ENCODE data around the gene GIT2.
"Not testable (repeated sequence)": the region's sequence is repeated elsewhere in the genome, so short reads cannot be mapped to it uniquely, and the experiment has no call there.

Gene GIT2

GRCh38 chr12:109943811-109944210 lies 52.4 kb downstream of the GIT2 start:
- DNase-seq = no peak

- DNase-seq = no peak
Measured at GRCh38 chr12:109940339-109940923, 55.7 kb downstream of the GIT2 start.

GRCh38 chr12:109939504-109939903 lies 56.7 kb downstream of the GIT2 start:
- DNase-seq = no peak

- DNase-seq = no peak
Measured at GRCh38 chr12:109938947-109939346, 57.2 kb downstream of the GIT2 start.

GRCh38 chr12:109937371-109937770 lies 58.8 kb downstream of the GIT2 start:
- no peak for DNase-seq

GRCh38 chr12:109934026-109934425 lies 62.1 kb downstream of the GIT2 start:
- DNase-seq = no peak

GRCh38 chr12:109932878-109933503 lies 63.2 kb downstream of the GIT2 start:
- DNase-seq = no peak

GRCh38 chr12:109931143-109931542 lies 65.0 kb downstream of the GIT2 start:
- no peak for DNase-seq

GRCh38 chr12:109930028-109930800 lies 66.0 kb downstream of the GIT2 start:
- DNase-seq = no peak

GRCh38 chr12:109929326-109929725 lies 66.8 kb downstream of the GIT2 start:
- DNase-seq = not testable (repeated sequence)

GRCh38 chr12:109928058-109928656 lies 68.0 kb downstream of the GIT2 start:
- no peak for DNase-seq

- DNase-seq = no peak
Measured at GRCh38 chr12:109927622-109928021, 68.5 kb downstream of the GIT2 start.

- no peak for DNase-seq
Measured at GRCh38 chr12:109926488-109927210, 69.5 kb downstream of the GIT2 start.

GRCh38 chr12:109926016-109926415 lies 70.2 kb downstream of the GIT2 start:
- DNase-seq = no peak

- no peak for DNase-seq
Measured at GRCh38 chr12:109925185-109925840, 70.9 kb downstream of the GIT2 start.

- no peak for DNase-seq
Measured at GRCh38 chr12:109923481-109924245, 72.5 kb downstream of the GIT2 start.

- no peak for DNase-seq
Measured at GRCh38 chr12:109923038-109923437, 73.1 kb downstream of the GIT2 start.

- DNase-seq = no peak
Measured at GRCh38 chr12:109921982-109922381, 74.2 kb downstream of the GIT2 start.

GRCh38 chr12:109920261-109920780 lies 75.8 kb downstream of the GIT2 start:
- no peak for DNase-seq

- no peak for DNase-seq
Measured at GRCh38 chr12:109919456-109919855, 76.7 kb downstream of the GIT2 start.

GRCh38 chr12:109916045-109916444 lies 80.1 kb downstream of the GIT2 start:
- DNase-seq = no peak
